K562 (cell line): ENCODE measurements around the gene TRAF3IP3. TPM values are rescaled to one million over a fixed set of nuclear protein-coding genes. Genes with fewer than 3 reads are reported as not detected.

Experiments used
- CTCFL ChIP-seq: IDR thresholded peaks from 2 replicates; pipeline ENCODE4 v1.6.1; 2011; ENCODE audit warnings: borderline replicate concordance, low read depth, mild to moderate bottlenecking, moderate library complexity, low read length; ENCODE audit not compliant: insufficient read depth, poor library complexity, severe bottlenecking
- EP300 ChIP-seq: IDR thresholded peaks from 2 replicates; pipeline ENCODE4 v1.6.1; 2012; ENCODE audit warnings: low read length, improper control_type of control experiment
- FOXA3 ChIP-seq, 2 experiments: fragments of 450-650 bp in 1 of 2; sonication (generic) in 1 of 2; formaldehyde crosslinking; IDR thresholded peaks in 1 of 2; conservative IDR thresholded peaks in 1 of 2; 2 replicates each; pipeline versions ENCODE4 v1.4.0 to v1.8.0; 2020 to 2022; ENCODE audit warnings: mild to moderate bottlenecking in 2 of 2, missing genetic modification reagents in 1 of 2
- MAX ChIP-seq: sonication (generic); formaldehyde crosslinking; IDR thresholded peaks from 2 replicates; pipeline ENCODE4 v1.9.0; 2022; ENCODE audit warnings: mild to moderate bottlenecking, missing genetic modification reagents
- MLLT1 ChIP-seq, 2 experiments: fragments of 450-650 bp; IDR thresholded peaks; 2 replicates each; pipeline ENCODE4 v1.6.1; 2016
- PCBP2 ChIP-seq: fragments of 200-400 bp; formaldehyde crosslinking; IDR thresholded peaks from 2 replicates; pipeline ENCODE4 v1.6.1; 2018; ENCODE audit warnings: low read length, low read depth, mild to moderate bottlenecking, moderate library complexity; ENCODE audit not compliant: poor library complexity, severe bottlenecking
- RBM34 ChIP-seq: fragments of 200-400 bp; formaldehyde crosslinking; IDR thresholded peaks from 2 replicates; pipeline ENCODE4 v1.6.1; 2018; ENCODE audit warnings: low read length, borderline replicate concordance; ENCODE audit not compliant: insufficient read depth
- RBM39 ChIP-seq: fragments of 200-400 bp; formaldehyde crosslinking; optimal IDR thresholded peaks from 2 replicates; pipeline ENCODE3; 2018; ENCODE audit warnings: low read depth, low read length
- RHOXF2B ChIP-seq: fragments of 250-450 bp; sonication (Bioruptor Pico); conservative IDR thresholded peaks from 2 replicates; pipeline ENCODE4 v1.5.1; 2021
- SETDB1 ChIP-seq: IDR thresholded peaks from one replicate; pipeline ENCODE4 v1.6.1; 2012; ENCODE audit warnings: low read length, control low read depth, inconsistent platforms
- ZNF232 ChIP-seq: sonication (generic); formaldehyde crosslinking; IDR thresholded peaks from 2 replicates; pipeline ENCODE4 v1.8.0; 2022; ENCODE audit warnings: mild to moderate bottlenecking, missing genetic modification reagents
- polyA plus RNA-seq, 8 experiments: library from polyadenylated mRNA; depleted of rRNA in 4 of 8; stranded (reverse) in 5 of 8; unstranded in 3 of 8; fragments of >200 nt; fragmentation: Nextera tagmentation in 2 of 8; fragmentation: Illumina TruSeq in 1 of 8; extraction: Ambion mirVana in 2 of 8; extraction: Trizol in 1 of 8; gene quantifications; 2 replicates each; pipeline versions ENCODE4 v1.2.1 to v1.2.3, GENCODE V29; 2011 to 2014; ENCODE audit warnings: inconsistent platforms in 1 of 8, missing spikeins in 1 of 8
- total RNA-seq, 7 experiments: library from RNA; depleted of rRNA in 6 of 7; stranded (reverse); fragments of >200 nt in 6 of 7; fragmentation: Illumina TruSeq in 2 of 7; extraction: Trizol in 2 of 7; gene quantifications; 2 replicates each; pipeline versions ENCODE4 v1.2.1 to v1.2.3, GENCODE V29; 2011 to 2021; ENCODE audit warnings: low replicate concordance in 1 of 7
- TF ChIP-seq, protein P1 (sequence below): fragments of 150-350 bp; IDR thresholded peaks from 2 replicates; pipeline ENCODE4 v1.6.1; 2014; ENCODE audit warnings: low read depth, mild to moderate bottlenecking, low read length, borderline replicate concordance
- TF ChIP-seq, protein P2 (sequence below), 2 experiments: fragments of 450-650 bp in 1 of 2; IDR thresholded peaks; 2 replicates each; pipeline ENCODE4 v1.6.1; 2011 to 2017; ENCODE audit warnings: low read depth in 2 of 2, antibody characterized with exemption in 1 of 2, borderline replicate concordance in 1 of 2, low read length in 1 of 2, mild to moderate bottlenecking in 1 of 2, mixed read lengths in 1 of 2; ENCODE audit not compliant: control insufficient read depth in 1 of 2

TRAF3IP3 gene
- total and polyA plus RNA-seq, 9 of the 15 experiments (the other 6 are each of a cell fraction or from before 2014, with no cell fraction given): 0.06 to 1.1 (median 0.31) TPM

GRCh38 chr1:209805875-209806760 lies 50.3 kb downstream of the TRAF3IP3 start, which contains the start of gene IRF6 (continued):
- TF ChIP-seq, protein P1, sequence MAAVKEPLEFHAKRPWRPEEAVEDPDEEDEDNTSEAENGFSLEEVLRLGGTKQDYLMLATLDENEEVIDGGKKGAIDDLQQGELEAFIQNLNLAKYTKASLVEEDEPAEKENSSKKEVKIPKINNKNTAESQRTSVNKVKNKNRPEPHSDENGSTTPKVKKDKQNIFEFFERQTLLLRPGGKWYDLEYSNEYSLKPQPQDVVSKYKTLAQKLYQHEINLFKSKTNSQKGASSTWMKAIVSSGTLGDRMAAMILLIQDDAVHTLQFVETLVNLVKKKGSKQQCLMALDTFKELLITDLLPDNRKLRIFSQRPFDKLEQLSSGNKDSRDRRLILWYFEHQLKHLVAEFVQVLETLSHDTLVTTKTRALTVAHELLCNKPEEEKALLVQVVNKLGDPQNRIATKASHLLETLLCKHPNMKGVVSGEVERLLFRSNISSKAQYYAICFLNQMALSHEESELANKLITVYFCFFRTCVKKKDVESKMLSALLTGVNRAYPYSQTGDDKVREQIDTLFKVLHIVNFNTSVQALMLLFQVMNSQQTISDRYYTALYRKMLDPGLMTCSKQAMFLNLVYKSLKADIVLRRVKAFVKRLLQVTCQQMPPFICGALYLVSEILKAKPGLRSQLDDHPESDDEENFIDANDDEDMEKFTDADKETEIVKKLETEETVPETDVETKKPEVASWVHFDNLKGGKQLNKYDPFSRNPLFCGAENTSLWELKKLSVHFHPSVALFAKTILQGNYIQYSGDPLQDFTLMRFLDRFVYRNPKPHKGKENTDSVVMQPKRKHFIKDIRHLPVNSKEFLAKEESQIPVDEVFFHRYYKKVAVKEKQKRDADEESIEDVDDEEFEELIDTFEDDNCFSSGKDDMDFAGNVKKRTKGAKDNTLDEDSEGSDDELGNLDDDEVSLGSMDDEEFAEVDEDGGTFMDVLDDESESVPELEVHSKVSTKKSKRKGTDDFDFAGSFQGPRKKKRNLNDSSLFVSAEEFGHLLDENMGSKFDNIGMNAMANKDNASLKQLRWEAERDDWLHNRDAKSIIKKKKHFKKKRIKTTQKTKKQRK: no peak
- no peak for TF ChIP-seq RBM39
- TF ChIP-seq MLLT1 (IDR thresholded peaks at IDR 0.05): peak in 1 of 2 experiments; percentile 21; a peak in 1 of 4 replicates
- no peak for TF ChIP-seq RBM34
- TF ChIP-seq PCBP2: no peak
- TF ChIP-seq EP300: no peak
- TF ChIP-seq SETDB1: no peak
- TF ChIP-seq FOXA3 (CRISPR knock-in tag; conservative IDR thresholded peaks at IDR 0.05 in 1 of 2, IDR thresholded peaks at IDR 0.05 in 1 of 2): no peak
- no peak for TF ChIP-seq ZNF232 (CRISPR knock-in tag)
- TF ChIP-seq, protein P2, sequence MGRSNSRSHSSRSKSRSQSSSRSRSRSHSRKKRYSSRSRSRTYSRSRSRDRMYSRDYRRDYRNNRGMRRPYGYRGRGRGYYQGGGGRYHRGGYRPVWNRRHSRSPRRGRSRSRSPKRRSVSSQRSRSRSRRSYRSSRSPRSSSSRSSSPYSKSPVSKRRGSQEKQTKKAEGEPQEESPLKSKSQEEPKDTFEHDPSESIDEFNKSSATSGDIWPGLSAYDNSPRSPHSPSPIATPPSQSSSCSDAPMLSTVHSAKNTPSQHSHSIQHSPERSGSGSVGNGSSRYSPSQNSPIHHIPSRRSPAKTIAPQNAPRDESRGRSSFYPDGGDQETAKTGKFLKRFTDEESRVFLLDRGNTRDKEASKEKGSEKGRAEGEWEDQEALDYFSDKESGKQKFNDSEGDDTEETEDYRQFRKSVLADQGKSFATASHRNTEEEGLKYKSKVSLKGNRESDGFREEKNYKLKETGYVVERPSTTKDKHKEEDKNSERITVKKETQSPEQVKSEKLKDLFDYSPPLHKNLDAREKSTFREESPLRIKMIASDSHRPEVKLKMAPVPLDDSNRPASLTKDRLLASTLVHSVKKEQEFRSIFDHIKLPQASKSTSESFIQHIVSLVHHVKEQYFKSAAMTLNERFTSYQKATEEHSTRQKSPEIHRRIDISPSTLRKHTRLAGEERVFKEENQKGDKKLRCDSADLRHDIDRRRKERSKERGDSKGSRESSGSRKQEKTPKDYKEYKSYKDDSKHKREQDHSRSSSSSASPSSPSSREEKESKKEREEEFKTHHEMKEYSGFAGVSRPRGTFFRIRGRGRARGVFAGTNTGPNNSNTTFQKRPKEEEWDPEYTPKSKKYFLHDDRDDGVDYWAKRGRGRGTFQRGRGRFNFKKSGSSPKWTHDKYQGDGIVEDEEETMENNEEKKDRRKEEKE (IDR thresholded peaks at IDR 0.05; ENCODE audit: borderline replicate concordance in 1 of 2, control insufficient read depth in 1 of 2, low read depth in 2 of 2, low read length in 1 of 2): no peak
- TF ChIP-seq RHOXF2B: no peak
- peak; percentile 31; the same call in 1 of the 2 replicates for TF ChIP-seq MAX (CRISPR knock-in tag)
- no peak for TF ChIP-seq CTCFL
